A549 treated with Mapracorat at 1 μM for 4 hours (cell line): ENCODE data around the gene RSPO3. TPM values are rescaled to one million over a fixed set of nuclear protein-coding genes. Genes with fewer than 3 reads are reported as not detected.

Experiments used
- total RNA-seq: library from RNA; stranded (reverse); fragments of 200-300 nt; extraction: Qiagen RNA extraction; gene quantifications from 5 replicates; pipeline ENCODE4 v1.2.3, GENCODE V29; 2022

The RSPO3 gene, protein sequence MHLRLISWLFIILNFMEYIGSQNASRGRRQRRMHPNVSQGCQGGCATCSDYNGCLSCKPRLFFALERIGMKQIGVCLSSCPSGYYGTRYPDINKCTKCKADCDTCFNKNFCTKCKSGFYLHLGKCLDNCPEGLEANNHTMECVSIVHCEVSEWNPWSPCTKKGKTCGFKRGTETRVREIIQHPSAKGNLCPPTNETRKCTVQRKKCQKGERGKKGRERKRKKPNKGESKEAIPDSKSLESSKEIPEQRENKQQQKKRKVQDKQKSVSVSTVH
- 69.9 to 90.5 TPM (median 77.3 TPM) in 5 replicates for total RNA-seq

DNA sequence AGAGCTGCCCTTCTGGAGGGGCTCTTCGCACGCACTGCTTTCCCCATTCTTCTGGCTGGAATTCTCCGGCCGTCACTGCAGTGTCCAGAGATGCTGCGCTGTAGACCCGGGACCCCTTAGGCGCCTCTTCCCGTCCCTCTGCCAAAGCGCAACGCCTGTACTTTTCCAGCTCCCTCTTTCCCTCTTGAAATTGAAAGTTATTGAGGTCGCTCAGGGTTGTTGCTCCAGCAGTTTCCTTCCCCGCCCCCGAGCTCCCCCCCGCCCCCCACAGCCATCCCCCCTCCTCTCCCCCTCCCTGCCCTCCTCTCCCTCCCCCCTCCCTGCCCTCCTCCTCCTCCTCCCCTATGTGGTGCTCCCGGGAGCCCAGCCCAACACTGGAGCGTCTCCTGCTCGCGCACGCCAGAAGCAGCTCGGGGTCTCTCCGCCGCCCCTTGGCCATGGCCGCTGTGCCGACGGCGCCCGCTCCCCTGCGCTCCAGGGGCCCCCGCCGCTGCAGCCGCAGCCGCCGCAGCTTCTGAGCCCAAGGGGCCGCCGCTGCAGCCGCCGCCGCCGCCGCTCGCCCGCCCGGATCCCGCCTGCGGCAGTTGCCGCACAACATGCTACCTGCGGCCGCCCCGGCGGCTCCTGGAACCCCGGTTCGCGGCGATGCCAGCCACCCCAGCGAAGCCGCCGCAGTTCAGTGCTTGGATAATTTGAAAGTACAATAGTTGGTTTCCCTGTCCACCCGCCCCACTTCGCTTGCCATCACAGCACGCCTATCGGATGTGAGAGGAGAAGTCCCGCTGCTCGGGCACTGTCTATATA, at the start of gene RSPO3:
TSS of gene RSPO3 (plus strand) at position 374 of the 804 bp plus-strand sequence. CDS start 522 bp downstream, outside the sequence.

Other genes starting within 250 kb of the RSPO3 start
- gene RNF146, start 148.2 kb downstream of the RSPO3 start, total RNA-seq, result 9.2 to 10.9 TPM (median 10.4 TPM) in 5 replicates
- 33.0 to 50.7 TPM (median 37.2 TPM) in 5 replicates for gene ECHDC1, start 224.9 kb downstream of the RSPO3 start, total RNA-seq